CD4-positive, alpha-beta T cell treated with Interleukin-6 for 4 hours (primary cell): ENCODE data around the gene TUBA8.
"Not testable (repeated sequence)": the region's sequence is repeated elsewhere in the genome, so short reads cannot be mapped to it uniquely, and the experiment has no call there.

Source experiments
- DNase-seq: peaks from one replicate; pipeline ENCODE4 v3.0.0-alpha.2; 2020; ENCODE audit warnings: mixed read lengths

The TUBA8 gene

GRCh38 chr22:18110194-18110953 lies at the start of gene TUBA8:
Gene TUBA8, plus strand, starts transcription at chr22:18110809. Its CDS starts 57 bp downstream, at chr22:18110866.
- peak; percentile 7 for DNase-seq

GRCh38 chr22:18062421-18062820 lies 48.2 kb upstream of the TUBA8 start:
- DNase-seq = no peak

GRCh38 chr22:18063306-18063705 lies 47.3 kb upstream of the TUBA8 start:
- DNase-seq = no peak

GRCh38 chr22:18063715-18064114 lies 46.9 kb upstream of the TUBA8 start:
- DNase-seq = not testable (repeated sequence)

- DNase-seq = no peak
Observed at GRCh38 chr22:18064636-18065035, 46.0 kb upstream of the TUBA8 start.

GRCh38 chr22:18065256-18065655 lies 45.4 kb upstream of the TUBA8 start:
- no peak for DNase-seq

GRCh38 chr22:18066181-18066859 lies 44.3 kb upstream of the TUBA8 start:
- no peak for DNase-seq

GRCh38 chr22:18067121-18067520 lies 43.5 kb upstream of the TUBA8 start:
- no peak for DNase-seq

GRCh38 chr22:18067548-18068341 lies 42.9 kb upstream of the TUBA8 start:
- DNase-seq = no peak

GRCh38 chr22:18068381-18068988 lies 42.1 kb upstream of the TUBA8 start:
- DNase-seq = no peak

GRCh38 chr22:18069041-18069440 lies 41.6 kb upstream of the TUBA8 start:
- no peak for DNase-seq

- DNase-seq = no peak
Observed at GRCh38 chr22:18070041-18070440, 40.6 kb upstream of the TUBA8 start.

- DNase-seq = no peak
Observed at GRCh38 chr22:18070556-18071306, 39.9 kb upstream of the TUBA8 start.

- DNase-seq = not testable (repeated sequence)
Observed at GRCh38 chr22:18071307-18071967, 39.2 kb upstream of the TUBA8 start.

- no peak for DNase-seq
Observed at GRCh38 chr22:18071968-18072310, 38.7 kb upstream of the TUBA8 start.

- no peak for DNase-seq
Observed at GRCh38 chr22:18073467-18073866, 37.1 kb upstream of the TUBA8 start.

- DNase-seq = not testable (repeated sequence)
Observed at GRCh38 chr22:18073927-18074326, 36.7 kb upstream of the TUBA8 start.

GRCh38 chr22:18075101-18075719 lies 35.4 kb upstream of the TUBA8 start:
- no peak for DNase-seq

- DNase-seq = peak; percentile 38
Observed at GRCh38 chr22:18075720-18076497, 34.7 kb upstream of the TUBA8 start.

- no peak for DNase-seq
Observed at GRCh38 chr22:18077087-18077638, 33.4 kb upstream of the TUBA8 start.
